VCaP (cell line): ENCODE data around the gene TIMM17A.

Source experiments
- H3K27ac ChIP-seq: fragments of 450-650 bp; 2 replicates; pipeline ENCODE4 v1.5.1; 2017
- TF ChIP-seq, protein P1 (sequence below): fragments of 450-650 bp; conservative IDR thresholded peaks from 2 replicates; pipeline ENCODE4 v1.5.1; 2017; ENCODE audit warnings: mild to moderate bottlenecking, moderate library complexity

The TIMM17A gene

DNA sequence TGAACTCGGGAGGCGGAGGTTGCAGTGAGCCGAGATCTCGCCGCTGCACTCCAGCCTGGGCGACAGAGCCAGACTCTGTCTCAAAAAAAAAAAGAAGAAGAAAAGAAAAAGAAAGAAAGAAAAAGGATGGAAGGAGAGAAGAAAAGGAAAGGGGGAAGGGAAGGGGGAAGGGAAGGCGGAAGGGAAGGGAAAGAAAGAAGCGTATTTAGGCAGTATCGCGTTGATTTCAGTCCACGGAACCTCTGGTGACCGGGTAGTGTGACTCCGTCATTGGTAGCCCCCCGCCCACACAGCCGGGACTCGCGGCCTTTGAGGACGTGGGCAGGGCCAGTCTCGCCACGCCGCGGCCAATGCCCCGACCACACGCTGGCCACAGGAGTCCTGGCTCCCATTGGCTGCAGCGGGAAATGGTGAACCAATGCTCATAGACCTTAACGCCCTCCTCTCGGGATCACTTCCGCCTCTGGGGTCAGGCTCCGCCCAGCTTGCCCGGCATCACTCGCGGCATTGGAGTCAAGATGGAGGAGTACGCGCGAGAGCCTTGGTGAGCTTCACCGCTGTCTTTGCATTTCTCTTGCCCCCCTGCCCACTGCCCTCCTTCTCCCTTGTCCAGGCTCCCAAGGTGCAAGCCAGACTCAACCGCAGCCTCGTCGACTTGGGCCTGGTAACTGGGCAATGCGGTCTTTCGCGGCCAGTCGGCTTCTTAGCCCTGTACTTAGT is at the start of gene TIMM17A:
Gene TIMM17A, plus strand, starts transcription at position 495 of the 720 bp plus-strand sequence. Its CDS starts 24 bp downstream, at position 519.
- peak within 1 kb of the TSS; percentile 85 for H3K27ac ChIP-seq
- TF ChIP-seq, protein P1, sequence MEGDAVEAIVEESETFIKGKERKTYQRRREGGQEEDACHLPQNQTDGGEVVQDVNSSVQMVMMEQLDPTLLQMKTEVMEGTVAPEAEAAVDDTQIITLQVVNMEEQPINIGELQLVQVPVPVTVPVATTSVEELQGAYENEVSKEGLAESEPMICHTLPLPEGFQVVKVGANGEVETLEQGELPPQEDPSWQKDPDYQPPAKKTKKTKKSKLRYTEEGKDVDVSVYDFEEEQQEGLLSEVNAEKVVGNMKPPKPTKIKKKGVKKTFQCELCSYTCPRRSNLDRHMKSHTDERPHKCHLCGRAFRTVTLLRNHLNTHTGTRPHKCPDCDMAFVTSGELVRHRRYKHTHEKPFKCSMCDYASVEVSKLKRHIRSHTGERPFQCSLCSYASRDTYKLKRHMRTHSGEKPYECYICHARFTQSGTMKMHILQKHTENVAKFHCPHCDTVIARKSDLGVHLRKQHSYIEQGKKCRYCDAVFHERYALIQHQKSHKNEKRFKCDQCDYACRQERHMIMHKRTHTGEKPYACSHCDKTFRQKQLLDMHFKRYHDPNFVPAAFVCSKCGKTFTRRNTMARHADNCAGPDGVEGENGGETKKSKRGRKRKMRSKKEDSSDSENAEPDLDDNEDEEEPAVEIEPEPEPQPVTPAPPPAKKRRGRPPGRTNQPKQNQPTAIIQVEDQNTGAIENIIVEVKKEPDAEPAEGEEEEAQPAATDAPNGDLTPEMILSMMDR, result no peak

DNA sequence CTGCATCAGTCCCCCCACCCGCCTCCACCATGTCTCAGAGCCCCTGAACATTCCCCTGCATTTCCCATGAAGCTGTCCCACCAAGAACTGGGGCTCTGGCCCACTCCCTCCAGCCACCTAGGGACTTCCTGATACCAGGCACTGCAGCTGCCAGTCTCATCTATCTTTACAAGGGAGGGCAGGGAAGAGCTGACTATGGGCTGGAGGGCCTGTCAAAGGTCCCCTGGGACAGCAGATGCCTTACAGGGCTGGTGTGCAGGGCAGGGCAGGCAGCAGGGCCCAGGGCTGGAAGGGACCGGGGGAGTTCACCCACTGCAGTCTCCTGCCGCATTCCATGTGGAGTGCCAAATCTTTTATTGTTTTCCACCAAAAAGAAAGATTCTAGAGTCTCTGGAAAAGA is 49.0 kb upstream of the TIMM17A start:
- no peak overlapping the region for H3K27ac ChIP-seq

DNA sequence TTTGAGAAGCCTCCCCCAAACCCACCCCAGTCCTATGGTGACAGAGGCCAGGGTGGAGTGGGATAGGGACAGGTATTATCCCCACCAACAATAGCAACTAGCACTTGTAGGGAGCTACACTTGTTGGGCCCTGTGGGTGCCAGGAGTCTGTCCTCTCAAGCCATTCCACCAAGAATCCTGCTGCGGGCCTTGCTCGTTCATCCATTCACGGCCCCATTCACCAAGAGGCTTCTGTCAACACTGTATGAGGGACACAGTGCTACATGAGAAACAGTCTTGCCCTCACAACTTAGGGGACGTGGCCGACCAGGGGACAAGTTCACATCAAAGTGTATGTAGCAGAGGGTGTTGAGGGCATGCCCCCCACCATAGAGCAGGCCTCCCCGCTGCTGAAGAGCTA is 47.7 kb upstream of the TIMM17A start:
- no peak overlapping the region for H3K27ac ChIP-seq
- TF ChIP-seq, protein P1, result no peak

More for the DNA sequence above, 49.0 kb upstream of the TIMM17A start:
- TF ChIP-seq, protein P1, result no peak

- H3K27ac ChIP-seq, result no peak overlapping the region
- TF ChIP-seq, protein P1, result no peak
These were observed 43.3 kb upstream of the TIMM17A start for GRCh38 chr1:201911826-201912571.

- TF ChIP-seq, protein P1, result no peak
These were observed 42.5 kb upstream of the TIMM17A start for GRCh38 chr1:201912832-201913231.

DNA sequence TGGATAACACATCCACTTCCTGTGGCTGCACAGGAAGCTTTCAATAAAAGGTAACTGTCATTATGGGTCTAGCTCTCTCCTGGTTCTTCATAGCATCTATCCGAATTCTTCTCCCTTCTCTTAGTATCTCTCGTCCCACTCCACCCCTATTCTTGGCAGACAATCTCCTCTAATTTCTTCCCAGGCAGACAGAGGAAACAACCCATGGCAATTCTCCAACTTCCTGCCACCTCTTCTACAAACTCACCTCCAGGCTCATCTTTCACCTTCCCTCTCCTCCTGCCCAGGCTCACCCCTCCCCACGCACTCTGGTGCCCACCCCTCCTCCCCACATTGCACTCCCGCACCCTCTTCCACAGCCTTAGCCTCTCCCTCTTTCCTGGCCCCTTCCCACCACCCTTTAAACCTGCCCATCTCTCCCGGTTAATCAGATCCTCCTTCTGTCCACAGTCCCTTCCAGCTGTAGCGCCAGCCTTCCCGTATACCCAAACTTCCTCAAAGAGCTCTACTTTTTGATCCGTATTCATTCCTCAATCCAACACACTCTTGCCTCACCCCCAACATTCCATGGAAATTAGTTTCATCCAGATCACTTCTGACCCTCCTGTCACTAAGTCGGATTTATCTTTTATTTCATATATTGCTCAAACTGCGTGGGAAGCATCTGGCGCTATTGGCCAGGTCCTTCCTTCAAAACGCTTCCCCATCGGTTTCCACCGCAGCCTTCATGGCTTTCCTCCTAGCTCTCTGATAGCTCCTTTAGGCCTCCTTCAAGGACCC is 40.7 kb upstream of the TIMM17A start:
- TF ChIP-seq, protein P1, result no peak
- no peak overlapping the region for H3K27ac ChIP-seq

More at GRCh38 chr1:201912832-201913231, 42.5 kb upstream of the TIMM17A start:
- H3K27ac ChIP-seq, result no peak overlapping the region
